ENCODE data around the gene OGFR.

DNA sequence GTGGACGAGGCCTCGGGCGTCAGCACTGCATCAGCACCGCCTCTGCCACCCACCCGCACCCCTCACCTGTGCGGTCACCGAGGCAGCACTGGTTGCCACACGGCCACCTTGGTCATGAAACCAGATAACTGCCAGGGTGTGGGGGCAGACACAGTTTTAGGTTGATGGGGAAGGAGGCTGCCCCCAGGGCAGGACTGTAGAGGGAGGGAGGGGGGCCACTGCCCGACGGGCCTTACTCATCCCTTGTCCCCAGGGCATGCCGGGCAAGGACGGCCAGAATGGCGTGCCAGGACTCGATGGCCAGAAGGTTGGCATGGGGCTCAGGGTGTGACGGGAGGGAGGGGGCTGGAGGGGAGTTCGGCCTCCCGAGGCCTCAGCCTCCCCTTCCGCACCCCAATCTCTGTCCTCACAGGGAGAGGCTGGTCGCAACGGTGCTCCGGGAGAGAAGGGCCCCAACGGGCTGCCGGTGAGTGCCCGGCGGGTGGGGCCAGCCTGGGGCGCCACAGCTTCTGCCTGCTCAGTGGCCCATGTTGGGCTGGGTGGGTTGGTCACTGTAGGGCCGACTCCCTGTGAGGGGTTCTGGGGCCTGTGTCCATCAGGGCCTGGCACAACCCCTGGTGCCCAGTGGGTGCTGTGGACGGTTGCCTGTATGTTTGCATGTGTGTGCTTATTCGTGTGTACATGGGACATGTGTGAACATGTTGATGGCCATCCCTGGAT is 24.0 kb downstream of the OGFR start:
- TF ChIP-seq, protein P1, sequence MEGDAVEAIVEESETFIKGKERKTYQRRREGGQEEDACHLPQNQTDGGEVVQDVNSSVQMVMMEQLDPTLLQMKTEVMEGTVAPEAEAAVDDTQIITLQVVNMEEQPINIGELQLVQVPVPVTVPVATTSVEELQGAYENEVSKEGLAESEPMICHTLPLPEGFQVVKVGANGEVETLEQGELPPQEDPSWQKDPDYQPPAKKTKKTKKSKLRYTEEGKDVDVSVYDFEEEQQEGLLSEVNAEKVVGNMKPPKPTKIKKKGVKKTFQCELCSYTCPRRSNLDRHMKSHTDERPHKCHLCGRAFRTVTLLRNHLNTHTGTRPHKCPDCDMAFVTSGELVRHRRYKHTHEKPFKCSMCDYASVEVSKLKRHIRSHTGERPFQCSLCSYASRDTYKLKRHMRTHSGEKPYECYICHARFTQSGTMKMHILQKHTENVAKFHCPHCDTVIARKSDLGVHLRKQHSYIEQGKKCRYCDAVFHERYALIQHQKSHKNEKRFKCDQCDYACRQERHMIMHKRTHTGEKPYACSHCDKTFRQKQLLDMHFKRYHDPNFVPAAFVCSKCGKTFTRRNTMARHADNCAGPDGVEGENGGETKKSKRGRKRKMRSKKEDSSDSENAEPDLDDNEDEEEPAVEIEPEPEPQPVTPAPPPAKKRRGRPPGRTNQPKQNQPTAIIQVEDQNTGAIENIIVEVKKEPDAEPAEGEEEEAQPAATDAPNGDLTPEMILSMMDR (IDR thresholded peaks at IDR 0.05; ENCODE audit: low read depth, low read length): no peak
- TF ChIP-seq, protein P2, sequence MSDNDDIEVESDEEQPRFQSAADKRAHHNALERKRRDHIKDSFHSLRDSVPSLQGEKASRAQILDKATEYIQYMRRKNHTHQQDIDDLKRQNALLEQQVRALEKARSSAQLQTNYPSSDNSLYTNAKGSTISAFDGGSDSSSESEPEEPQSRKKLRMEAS (IDR thresholded peaks at IDR 0.05; ENCODE audit: low read depth, low read length): no peak

Measured in NB4 (cell line).